KMS-11 (cell line): Measurements from ENCODE around the gene AKT3.

ENCODE experiments used
- H2AFZ ChIP-seq: fragments of 200-600 bp; sonication (generic); 2 replicates; pipeline ENCODE4 v1.6.1; 2016; ENCODE audit warnings: antibody characterized with exemption, mixed run types, low read depth
- H3K27ac ChIP-seq: fragments of 200-600 bp; sonication (generic); 2 replicates; pipeline ENCODE4 v1.6.1; 2016; ENCODE audit warnings: mild to moderate bottlenecking, mixed run types
- H3K27me3 ChIP-seq: fragments of 200-600 bp; sonication (generic); 2 replicates; pipeline ENCODE4 v1.6.1; 2017; ENCODE audit warnings: mild to moderate bottlenecking, low read depth, mixed run types, moderate library complexity; ENCODE audit not compliant: insufficient read depth
- H3K36me3 ChIP-seq: fragments of 200-600 bp; sonication (generic); 2 replicates; pipeline ENCODE4 v1.6.1; 2017; ENCODE audit warnings: mild to moderate bottlenecking, mixed run types; ENCODE audit not compliant: insufficient read depth
- H3K4me1 ChIP-seq: fragments of 200-600 bp; sonication (generic); 2 replicates; pipeline ENCODE4 v1.6.1; 2016; ENCODE audit warnings: mild to moderate bottlenecking, low read depth, mixed run types; ENCODE audit not compliant: poor library complexity, severe bottlenecking
- H3K4me2 ChIP-seq: fragments of 200-600 bp; sonication (generic); 2 replicates; pipeline ENCODE4 v1.7.0; 2016; ENCODE audit warnings: mild to moderate bottlenecking, mixed run types
- H3K4me3 ChIP-seq: fragments of 200-600 bp; sonication (generic); IDR thresholded peaks from 2 replicates; pipeline ENCODE4 v1.6.1; 2017; ENCODE audit warnings: low read depth, low read length, mixed read lengths; ENCODE audit not compliant: insufficient read depth
- H3K79me2 ChIP-seq: fragments of 200-600 bp; sonication (generic); 2 replicates; pipeline ENCODE4 v1.6.1; 2016; ENCODE audit warnings: low read depth, mixed run types; ENCODE audit not compliant: insufficient read depth
- H3K9ac ChIP-seq: fragments of 200-600 bp; sonication (generic); 2 replicates; pipeline ENCODE4 v1.6.1; 2016; ENCODE audit warnings: mild to moderate bottlenecking, mixed run types
- H4K20me1 ChIP-seq: fragments of 200-600 bp; sonication (generic); 2 replicates; pipeline ENCODE4 v1.6.1; 2016; ENCODE audit warnings: mild to moderate bottlenecking, mixed run types; ENCODE audit not compliant: insufficient read depth
- TF ChIP-seq, protein P1 (sequence below): fragments of 200-600 bp; sonication (generic); conservative IDR thresholded peaks from 2 replicates; pipeline ENCODE4 v1.6.1; 2017; ENCODE audit warnings: low read depth, mild to moderate bottlenecking, antibody characterized with exemption, low read length, moderate library complexity, mixed read lengths

AKT3 gene

GRCh38 chr1:243601720-243602119 lies 248.3 kb downstream of the AKT3 start:
- no peak overlapping the region for H3K27ac ChIP-seq
- no peaks in the 10 kb centered on the region for H3K79me2 ChIP-seq
- H3K4me3 ChIP-seq, result no peak overlapping the region
- H4K20me1 ChIP-seq, result no peaks in the 10 kb centered on the region
- TF ChIP-seq, protein P1, sequence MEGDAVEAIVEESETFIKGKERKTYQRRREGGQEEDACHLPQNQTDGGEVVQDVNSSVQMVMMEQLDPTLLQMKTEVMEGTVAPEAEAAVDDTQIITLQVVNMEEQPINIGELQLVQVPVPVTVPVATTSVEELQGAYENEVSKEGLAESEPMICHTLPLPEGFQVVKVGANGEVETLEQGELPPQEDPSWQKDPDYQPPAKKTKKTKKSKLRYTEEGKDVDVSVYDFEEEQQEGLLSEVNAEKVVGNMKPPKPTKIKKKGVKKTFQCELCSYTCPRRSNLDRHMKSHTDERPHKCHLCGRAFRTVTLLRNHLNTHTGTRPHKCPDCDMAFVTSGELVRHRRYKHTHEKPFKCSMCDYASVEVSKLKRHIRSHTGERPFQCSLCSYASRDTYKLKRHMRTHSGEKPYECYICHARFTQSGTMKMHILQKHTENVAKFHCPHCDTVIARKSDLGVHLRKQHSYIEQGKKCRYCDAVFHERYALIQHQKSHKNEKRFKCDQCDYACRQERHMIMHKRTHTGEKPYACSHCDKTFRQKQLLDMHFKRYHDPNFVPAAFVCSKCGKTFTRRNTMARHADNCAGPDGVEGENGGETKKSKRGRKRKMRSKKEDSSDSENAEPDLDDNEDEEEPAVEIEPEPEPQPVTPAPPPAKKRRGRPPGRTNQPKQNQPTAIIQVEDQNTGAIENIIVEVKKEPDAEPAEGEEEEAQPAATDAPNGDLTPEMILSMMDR, result no peak
- no peak overlapping the region for H3K4me2 ChIP-seq
- no peak overlapping the region for H2AFZ ChIP-seq
- no peaks in the 10 kb centered on the region for H3K27me3 ChIP-seq
- H3K9ac ChIP-seq, result no peak overlapping the region
- no peaks in the 10 kb centered on the region for H3K36me3 ChIP-seq
- peaks cover 21% of the 10 kb centered on the region for H3K4me1 ChIP-seq

DNA sequence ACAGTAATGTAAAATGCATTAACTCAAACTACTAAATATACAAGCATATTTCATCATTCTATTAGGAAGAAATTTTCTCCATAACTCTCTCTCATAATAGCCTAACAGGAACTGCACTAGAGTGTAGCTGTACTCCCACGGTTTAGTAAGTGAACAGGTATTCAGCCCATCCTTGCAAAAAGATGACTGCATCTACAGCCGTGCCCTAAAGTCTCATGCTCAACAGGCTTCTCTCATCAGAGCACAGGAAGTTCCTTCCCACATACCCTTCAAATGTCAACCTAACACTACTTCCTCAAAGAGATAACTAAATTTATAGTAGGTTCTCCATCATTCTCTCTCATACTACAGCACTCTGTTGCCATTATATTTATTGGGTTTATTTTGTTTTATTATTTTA lies 251.6 kb downstream of the AKT3 start:
- Histone ChIP-seq H3K4me1 (peaks cover 52% of the 10 kb centered on the region), H3K27ac (no peak overlapping the region), H3K9ac (no peak overlapping the region), H3K79me2 (no peaks in the 10 kb centered on the region), H3K4me3 (no peak overlapping the region), H4K20me1 (no peaks in the 10 kb centered on the region), H2AFZ (no peak overlapping the region), H3K27me3 (no peaks in the 10 kb centered on the region), H3K4me2 (no peak overlapping the region; the same call in 1 of the 2 replicates), H3K36me3 (no peaks in the 10 kb centered on the region)
- TF ChIP-seq, protein P1, result no peak

DNA sequence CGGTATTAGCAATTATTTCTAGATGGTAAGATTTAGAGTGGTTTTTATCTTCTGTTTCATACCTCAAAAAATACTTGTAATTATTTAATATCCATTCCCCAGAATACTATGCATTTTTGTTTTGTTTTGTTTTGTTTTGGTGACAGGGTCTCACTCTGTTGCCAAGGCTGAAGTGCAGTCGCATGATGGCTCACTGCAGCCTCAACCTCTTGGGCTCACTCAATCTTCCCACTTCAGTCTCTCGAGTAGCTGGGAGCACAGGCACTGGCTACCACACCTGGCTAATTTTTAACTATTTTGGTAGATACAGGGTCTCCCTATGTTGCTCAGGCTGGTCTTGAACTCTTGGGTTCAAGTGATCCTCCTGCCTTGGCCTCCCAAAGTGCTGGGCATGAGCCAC lies 252.7 kb downstream of the AKT3 start:
- peak overlapping the region; percentile 68 for H3K4me2 ChIP-seq

GRCh38 chr1:243596431-243597062 lies 253.5 kb downstream of the AKT3 start:
- H3K4me2 ChIP-seq, result peak overlapping the region; percentile 68
- H3K9ac ChIP-seq, result peak overlapping the region; percentile 40; the same call in 1 of the 2 replicates
- no peak overlapping the region; the same call in 1 of the 2 replicates for H2AFZ ChIP-seq

More for the DNA sequence above, 252.7 kb downstream of the AKT3 start:
- H3K79me2 ChIP-seq, result no peaks in the 10 kb centered on the region
- no peaks in the 10 kb centered on the region for H4K20me1 ChIP-seq
- no peaks in the 10 kb centered on the region for H3K27me3 ChIP-seq
- H3K4me3 ChIP-seq, result no peak overlapping the region
- H3K9ac ChIP-seq, result no peak overlapping the region
- H3K36me3 ChIP-seq, result no peaks in the 10 kb centered on the region
- no peak overlapping the region for H2AFZ ChIP-seq
- TF ChIP-seq, protein P1, result no peak
- peak overlapping the region; percentile 80 for H3K27ac ChIP-seq
- H3K4me1 ChIP-seq, result peaks cover 61% of the 10 kb centered on the region

More at GRCh38 chr1:243596431-243597062, 253.5 kb downstream of the AKT3 start:
- peak overlapping the region; percentile 80 for H3K27ac ChIP-seq
- TF ChIP-seq, protein P1, result no peak
- H3K4me1 ChIP-seq, result peaks cover 69% of the 10 kb centered on the region
- H3K79me2 ChIP-seq, result no peaks in the 10 kb centered on the region
- peak overlapping the region; percentile 81 for H3K4me3 ChIP-seq
- H3K36me3 ChIP-seq, result no peaks in the 10 kb centered on the region
- no peaks in the 10 kb centered on the region for H3K27me3 ChIP-seq
- no peaks in the 10 kb centered on the region for H4K20me1 ChIP-seq
